H1 (cell line): Measurements from ENCODE around the gene OBSCN. TPM values are rescaled to one million over a fixed set of nuclear protein-coding genes. Genes with fewer than 3 reads are reported as not detected.

Source experiments
- EZH2 ChIP-seq: fragments of 200-600 bp; sonication (generic); IDR thresholded peaks from 2 replicates; pipeline ENCODE4 v1.7.1; 2012; ENCODE audit warnings: low read depth, mild to moderate bottlenecking, moderate library complexity, low read length, inconsistent platforms; ENCODE audit not compliant: severe bottlenecking
- HDAC2 ChIP-seq, 2 experiments: fragments of 300-600 bp in 1 of 2; sonication (generic) in 1 of 2; IDR thresholded peaks; 2 replicates each; pipeline ENCODE4 v1.6.1; 2011 to 2012; ENCODE audit warnings: low read depth in 2 of 2, low read length in 2 of 2, mild to moderate bottlenecking in 2 of 2, moderate library complexity in 2 of 2, borderline replicate concordance in 1 of 2, inconsistent platforms in 1 of 2
- POLR2A ChIP-seq, 2 experiments: IDR thresholded peaks; 1 replicate in 1 of 2; 2 replicates in 1 of 2; pipeline ENCODE4 v1.6.1; 2011; ENCODE audit warnings: low read depth in 2 of 2, low read length in 2 of 2, mild to moderate bottlenecking in 2 of 2; ENCODE audit errors: control extremely low read depth in 1 of 2
- SIN3A ChIP-seq, 2 experiments: IDR thresholded peaks in 1 of 2; conservative IDR thresholded peaks in 1 of 2; 2 replicates each; pipeline ENCODE4 v1.6.1; 2011 to 2012; ENCODE audit warnings: low read length in 2 of 2, improper control_type of control experiment in 1 of 2, low read depth in 1 of 2, mild to moderate bottlenecking in 1 of 2
- SIX5 ChIP-seq: IDR thresholded peaks from 2 replicates; pipeline ENCODE4 v1.6.1; 2011; ENCODE audit warnings: mild to moderate bottlenecking, low read depth, low read length
- YY1 ChIP-seq: IDR thresholded peaks from 2 replicates; pipeline ENCODE4 v1.6.1; 2011; ENCODE audit warnings: low read depth, mild to moderate bottlenecking, low read length
- ZNF274 ChIP-seq: IDR thresholded peaks from 2 replicates; pipeline ENCODE4 v1.7.0; 2012; ENCODE audit warnings: low read length, borderline replicate concordance; ENCODE audit errors: extremely low read depth
- polyA plus RNA-seq, 7 experiments: library from polyadenylated mRNA; depleted of rRNA in 3 of 7; stranded (reverse) in 5 of 7; unstranded in 2 of 7; fragments of >200 nt in 5 of 7; fragments of 200-250 nt in 2 of 7; gene quantifications; 1 replicate in 5 of 7; 2 replicates in 1 of 7; 4 replicates in 1 of 7; pipeline versions ENCODE4 v1.2.1 to v1.2.3, GENCODE V29; 2011 to 2013; ENCODE audit warnings: missing spikeins in 2 of 7, mixed read lengths in 2 of 7
- total RNA-seq: library from RNA; stranded (reverse); fragmentation: NEBNext Ultra II Directional; extraction: Animal tissue kit (Norgen Biotek cat#: 25700); gene quantifications from 2 replicates; pipeline ENCODE4 v1.2.1, GENCODE V29; 2021
- TF ChIP-seq, protein P1 (sequence below): fragments of 300-600 bp; sonication (generic); IDR thresholded peaks from 2 replicates; pipeline ENCODE4 v1.7.1; 2012; ENCODE audit warnings: low read length, moderate library complexity, mild to moderate bottlenecking, inconsistent platforms; ENCODE audit not compliant: insufficient replicate concordance
- TF ChIP-seq, protein P2 (sequence below): IDR thresholded peaks from 2 replicates; pipeline ENCODE4 v1.6.1; 2011; ENCODE audit warnings: low read depth, mild to moderate bottlenecking, low read length; ENCODE audit not compliant: insufficient read depth

OBSCN gene
- total and polyA plus RNA-seq, 2 of the 8 experiments (the other 6 are each of a cell fraction or from before 2014, with no cell fraction given): 7.5 to 28.4 TPM

DNA sequence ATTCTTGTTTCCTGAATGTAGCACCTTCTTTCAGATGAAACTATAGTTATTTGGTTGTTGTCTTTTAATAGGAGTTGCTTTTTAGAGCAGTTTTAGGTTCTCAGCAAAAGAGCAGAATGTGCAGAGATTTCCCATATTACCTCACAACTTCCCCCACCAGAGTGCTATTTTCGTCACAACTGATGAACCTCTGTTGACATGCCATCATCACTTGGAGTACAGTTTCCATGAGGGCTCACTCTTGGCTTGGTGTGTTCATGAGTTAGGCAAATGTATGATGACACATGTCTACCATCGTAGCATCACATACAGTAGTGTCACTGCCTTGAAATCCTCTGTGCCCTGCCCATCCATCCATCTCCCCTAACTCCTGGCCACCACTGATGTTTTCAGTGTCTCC, 38.5 kb upstream of the OBSCN start (continued):
- TF ChIP-seq, protein P1, sequence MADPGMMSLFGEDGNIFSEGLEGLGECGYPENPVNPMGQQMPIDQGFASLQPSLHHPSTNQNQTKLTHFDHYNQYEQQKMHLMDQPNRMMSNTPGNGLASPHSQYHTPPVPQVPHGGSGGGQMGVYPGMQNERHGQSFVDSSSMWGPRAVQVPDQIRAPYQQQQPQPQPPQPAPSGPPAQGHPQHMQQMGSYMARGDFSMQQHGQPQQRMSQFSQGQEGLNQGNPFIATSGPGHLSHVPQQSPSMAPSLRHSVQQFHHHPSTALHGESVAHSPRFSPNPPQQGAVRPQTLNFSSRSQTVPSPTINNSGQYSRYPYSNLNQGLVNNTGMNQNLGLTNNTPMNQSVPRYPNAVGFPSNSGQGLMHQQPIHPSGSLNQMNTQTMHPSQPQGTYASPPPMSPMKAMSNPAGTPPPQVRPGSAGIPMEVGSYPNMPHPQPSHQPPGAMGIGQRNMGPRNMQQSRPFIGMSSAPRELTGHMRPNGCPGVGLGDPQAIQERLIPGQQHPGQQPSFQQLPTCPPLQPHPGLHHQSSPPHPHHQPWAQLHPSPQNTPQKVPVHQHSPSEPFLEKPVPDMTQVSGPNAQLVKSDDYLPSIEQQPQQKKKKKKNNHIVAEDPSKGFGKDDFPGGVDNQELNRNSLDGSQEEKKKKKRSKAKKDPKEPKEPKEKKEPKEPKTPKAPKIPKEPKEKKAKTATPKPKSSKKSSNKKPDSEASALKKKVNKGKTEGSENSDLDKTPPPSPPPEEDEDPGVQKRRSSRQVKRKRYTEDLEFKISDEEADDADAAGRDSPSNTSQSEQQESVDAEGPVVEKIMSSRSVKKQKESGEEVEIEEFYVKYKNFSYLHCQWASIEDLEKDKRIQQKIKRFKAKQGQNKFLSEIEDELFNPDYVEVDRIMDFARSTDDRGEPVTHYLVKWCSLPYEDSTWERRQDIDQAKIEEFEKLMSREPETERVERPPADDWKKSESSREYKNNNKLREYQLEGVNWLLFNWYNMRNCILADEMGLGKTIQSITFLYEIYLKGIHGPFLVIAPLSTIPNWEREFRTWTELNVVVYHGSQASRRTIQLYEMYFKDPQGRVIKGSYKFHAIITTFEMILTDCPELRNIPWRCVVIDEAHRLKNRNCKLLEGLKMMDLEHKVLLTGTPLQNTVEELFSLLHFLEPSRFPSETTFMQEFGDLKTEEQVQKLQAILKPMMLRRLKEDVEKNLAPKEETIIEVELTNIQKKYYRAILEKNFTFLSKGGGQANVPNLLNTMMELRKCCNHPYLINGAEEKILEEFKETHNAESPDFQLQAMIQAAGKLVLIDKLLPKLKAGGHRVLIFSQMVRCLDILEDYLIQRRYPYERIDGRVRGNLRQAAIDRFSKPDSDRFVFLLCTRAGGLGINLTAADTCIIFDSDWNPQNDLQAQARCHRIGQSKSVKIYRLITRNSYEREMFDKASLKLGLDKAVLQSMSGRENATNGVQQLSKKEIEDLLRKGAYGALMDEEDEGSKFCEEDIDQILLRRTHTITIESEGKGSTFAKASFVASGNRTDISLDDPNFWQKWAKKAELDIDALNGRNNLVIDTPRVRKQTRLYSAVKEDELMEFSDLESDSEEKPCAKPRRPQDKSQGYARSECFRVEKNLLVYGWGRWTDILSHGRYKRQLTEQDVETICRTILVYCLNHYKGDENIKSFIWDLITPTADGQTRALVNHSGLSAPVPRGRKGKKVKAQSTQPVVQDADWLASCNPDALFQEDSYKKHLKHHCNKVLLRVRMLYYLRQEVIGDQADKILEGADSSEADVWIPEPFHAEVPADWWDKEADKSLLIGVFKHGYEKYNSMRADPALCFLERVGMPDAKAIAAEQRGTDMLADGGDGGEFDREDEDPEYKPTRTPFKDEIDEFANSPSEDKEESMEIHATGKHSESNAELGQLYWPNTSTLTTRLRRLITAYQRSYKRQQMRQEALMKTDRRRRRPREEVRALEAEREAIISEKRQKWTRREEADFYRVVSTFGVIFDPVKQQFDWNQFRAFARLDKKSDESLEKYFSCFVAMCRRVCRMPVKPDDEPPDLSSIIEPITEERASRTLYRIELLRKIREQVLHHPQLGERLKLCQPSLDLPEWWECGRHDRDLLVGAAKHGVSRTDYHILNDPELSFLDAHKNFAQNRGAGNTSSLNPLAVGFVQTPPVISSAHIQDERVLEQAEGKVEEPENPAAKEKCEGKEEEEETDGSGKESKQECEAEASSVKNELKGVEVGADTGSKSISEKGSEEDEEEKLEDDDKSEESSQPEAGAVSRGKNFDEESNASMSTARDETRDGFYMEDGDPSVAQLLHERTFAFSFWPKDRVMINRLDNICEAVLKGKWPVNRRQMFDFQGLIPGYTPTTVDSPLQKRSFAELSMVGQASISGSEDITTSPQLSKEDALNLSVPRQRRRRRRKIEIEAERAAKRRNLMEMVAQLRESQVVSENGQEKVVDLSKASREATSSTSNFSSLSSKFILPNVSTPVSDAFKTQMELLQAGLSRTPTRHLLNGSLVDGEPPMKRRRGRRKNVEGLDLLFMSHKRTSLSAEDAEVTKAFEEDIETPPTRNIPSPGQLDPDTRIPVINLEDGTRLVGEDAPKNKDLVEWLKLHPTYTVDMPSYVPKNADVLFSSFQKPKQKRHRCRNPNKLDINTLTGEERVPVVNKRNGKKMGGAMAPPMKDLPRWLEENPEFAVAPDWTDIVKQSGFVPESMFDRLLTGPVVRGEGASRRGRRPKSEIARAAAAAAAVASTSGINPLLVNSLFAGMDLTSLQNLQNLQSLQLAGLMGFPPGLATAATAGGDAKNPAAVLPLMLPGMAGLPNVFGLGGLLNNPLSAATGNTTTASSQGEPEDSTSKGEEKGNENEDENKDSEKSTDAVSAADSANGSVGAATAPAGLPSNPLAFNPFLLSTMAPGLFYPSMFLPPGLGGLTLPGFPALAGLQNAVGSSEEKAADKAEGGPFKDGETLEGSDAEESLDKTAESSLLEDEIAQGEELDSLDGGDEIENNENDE: no peak
- TF ChIP-seq YY1 (no peak), HDAC2 (IDR thresholded peaks at IDR 0.05; ENCODE audit: borderline replicate concordance in 1 of 2, low read depth in 2 of 2, low read length in 2 of 2) (no peak), ZNF274 (no peak), EZH2 (no peak), POLR2A (IDR thresholded peaks at IDR 0.05; ENCODE audit: control extremely low read depth in 1 of 2, low read depth in 2 of 2, low read length in 2 of 2) (no peak), SIN3A (conservative IDR thresholded peaks at IDR 0.05 in 1 of 2, IDR thresholded peaks at IDR 0.05 in 1 of 2; ENCODE audit: low read depth in 1 of 2, low read length in 2 of 2) (no peak), SIX5 (no peak)
- TF ChIP-seq, protein P2, sequence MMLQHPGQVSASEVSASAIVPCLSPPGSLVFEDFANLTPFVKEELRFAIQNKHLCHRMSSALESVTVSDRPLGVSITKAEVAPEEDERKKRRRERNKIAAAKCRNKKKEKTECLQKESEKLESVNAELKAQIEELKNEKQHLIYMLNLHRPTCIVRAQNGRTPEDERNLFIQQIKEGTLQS: no peak
- TF ChIP-seq, all 59 proteins: peak for 0
